HS-27A (cell line): ENCODE data around the gene UROD.
"Not testable (repeated sequence)": the region's sequence is repeated elsewhere in the genome, so short reads cannot be mapped to it uniquely, and the experiment has no call there.

ENCODE experiments used
- DNase-seq: peaks from one replicate; pipeline ENCODE4 v3.0.0-alpha.2; 2012; ENCODE audit warnings: low read depth, missing footprints

The UROD gene

GRCh38 chr1:45011837-45012638, at the start of gene UROD:
TSS of gene UROD (plus strand) at chr1:45012254. CDS start at chr1:45012266, 12 bp downstream.
- peak; percentile 92 for DNase-seq

DNA sequence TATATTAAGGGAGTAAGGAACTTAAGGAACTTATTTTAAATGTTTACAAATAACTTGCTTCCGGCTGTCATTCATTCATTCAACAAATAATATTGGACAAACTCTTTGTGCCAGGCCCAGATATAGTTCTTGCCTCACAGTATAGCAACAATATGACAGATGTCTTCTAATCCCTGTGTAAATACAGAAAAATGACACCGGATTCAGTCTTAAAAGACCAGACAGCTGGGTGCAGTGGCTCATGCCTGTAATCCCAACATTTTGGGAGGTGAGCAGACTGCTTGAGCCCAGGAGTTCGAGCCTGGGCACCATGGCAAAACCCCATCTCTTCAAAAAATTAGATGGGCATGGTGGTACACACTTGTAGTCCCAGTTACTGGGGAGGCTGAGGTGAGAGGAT, 49.3 kb upstream of the UROD start:
- no peak for DNase-seq

DNA sequence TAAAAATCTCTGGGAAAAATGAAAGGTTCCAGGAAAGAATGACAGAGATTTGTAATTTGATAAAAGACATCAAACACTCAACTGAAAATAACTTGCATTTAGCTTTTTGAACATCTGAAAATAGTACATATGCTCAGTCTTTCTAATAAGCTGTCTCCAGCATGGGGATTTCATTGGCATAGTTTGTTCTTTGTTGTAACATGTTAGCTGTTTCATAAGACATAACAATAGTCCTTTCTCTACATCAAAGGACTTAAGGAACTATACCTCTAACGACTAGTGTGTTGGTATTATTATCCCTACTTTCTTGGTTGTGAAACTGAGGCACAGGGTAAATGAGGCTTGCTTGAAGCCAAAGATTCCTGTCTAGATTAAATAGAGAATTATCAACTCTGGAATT, 47.7 kb upstream of the UROD start:
- no peak for DNase-seq

GRCh38 chr1:44970317-44970716, 41.7 kb upstream of the UROD start:
- DNase-seq: peak; percentile 80

GRCh38 chr1:44973645-44974044, 38.4 kb upstream of the UROD start:
- no peak for DNase-seq

DNA sequence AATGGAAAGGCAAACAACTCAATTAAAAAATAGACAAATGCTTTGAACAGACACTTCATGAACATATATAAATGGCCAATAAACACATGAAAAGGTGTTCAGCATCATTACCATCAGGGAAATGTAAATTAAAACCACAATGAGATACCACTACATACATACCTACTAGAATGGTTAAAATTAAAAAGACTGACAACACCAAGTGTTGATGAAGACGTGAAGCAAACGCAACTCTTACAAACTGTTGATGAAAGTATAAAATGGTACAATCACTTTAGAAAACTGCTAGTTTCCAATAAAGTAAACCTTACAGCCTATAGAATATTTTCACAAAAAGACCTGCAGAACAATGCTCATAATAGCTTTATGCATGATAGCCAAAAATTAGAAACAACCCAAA, 35.8 kb upstream of the UROD start:
- DNase-seq: no peak

- DNase-seq: not testable (repeated sequence)
Observed at GRCh38 chr1:44977372-44977771, 34.7 kb upstream of the UROD start.

- no peak for DNase-seq
Observed at GRCh38 chr1:44985747-44986359, 26.2 kb upstream of the UROD start.

GRCh38 chr1:44988531-44989156, 23.4 kb upstream of the UROD start:
- no peak for DNase-seq

- no peak for DNase-seq
Observed at GRCh38 chr1:44994309-44994898, 17.6 kb upstream of the UROD start.

DNA sequence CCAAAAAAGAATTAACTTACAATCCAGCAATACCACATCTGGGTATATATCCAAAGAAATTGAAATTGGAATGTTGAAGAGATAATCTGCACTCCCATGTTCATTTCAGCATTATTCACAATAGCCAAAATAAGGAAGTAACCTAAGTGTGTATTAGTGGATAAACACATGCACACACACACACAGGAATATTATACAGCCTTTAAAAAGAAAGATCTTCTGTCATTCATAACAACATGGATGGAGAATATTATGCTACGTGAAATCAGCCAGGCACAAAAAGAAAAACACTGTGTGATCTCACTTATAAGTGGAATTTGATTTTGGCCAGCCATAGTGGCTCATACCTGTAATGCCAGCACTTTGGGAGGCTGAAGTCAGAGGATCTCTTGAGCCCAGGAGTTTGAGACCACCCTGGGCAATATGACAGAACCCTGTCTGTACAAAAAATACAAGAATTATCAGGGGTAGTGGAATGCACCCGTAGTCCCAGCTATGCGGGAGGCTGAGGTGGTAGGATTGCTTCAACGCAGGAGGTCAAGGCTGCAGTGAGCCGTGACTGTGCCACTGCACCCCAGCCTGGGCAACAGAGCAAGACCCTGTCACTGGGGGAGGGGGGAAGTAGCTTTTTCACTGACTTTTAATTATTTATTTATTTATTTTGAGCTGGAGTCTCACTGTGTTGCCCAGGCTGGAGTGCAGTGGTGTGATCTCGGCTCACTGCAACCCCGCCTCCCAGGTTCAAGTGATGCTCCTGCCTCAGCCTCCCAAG, 16.4 kb upstream of the UROD start:
- DNase-seq: no peak

GRCh38 chr1:44999232-44999631, 12.8 kb upstream of the UROD start:
- DNase-seq: no peak

DNA sequence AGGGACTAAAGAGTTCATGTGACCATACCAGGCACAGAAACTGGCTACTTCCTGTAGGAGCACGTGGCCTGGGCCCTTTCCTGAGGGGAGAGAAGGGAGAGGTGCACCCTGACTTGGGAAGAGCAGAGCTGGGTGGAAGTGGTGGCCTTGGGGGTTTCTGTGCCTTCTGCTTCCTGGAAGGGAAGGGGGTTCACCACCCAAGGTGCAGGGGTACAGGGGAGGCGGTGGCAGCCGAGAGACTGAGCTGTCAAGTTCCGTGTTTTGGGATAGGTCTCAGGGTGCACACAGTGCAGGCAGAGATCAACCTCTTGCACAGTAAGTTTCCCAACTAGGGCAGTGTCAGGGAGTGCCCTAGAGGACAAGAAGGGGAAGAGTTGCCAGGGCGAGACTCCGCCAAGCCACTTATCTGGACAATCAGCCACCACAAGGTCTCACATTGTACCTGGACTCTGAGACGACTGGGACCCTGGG, 11.0 kb upstream of the UROD start:
- no peak for DNase-seq

- DNase-seq: not testable (repeated sequence)
Observed at GRCh38 chr1:45001576-45001975, 10.5 kb upstream of the UROD start.

DNA sequence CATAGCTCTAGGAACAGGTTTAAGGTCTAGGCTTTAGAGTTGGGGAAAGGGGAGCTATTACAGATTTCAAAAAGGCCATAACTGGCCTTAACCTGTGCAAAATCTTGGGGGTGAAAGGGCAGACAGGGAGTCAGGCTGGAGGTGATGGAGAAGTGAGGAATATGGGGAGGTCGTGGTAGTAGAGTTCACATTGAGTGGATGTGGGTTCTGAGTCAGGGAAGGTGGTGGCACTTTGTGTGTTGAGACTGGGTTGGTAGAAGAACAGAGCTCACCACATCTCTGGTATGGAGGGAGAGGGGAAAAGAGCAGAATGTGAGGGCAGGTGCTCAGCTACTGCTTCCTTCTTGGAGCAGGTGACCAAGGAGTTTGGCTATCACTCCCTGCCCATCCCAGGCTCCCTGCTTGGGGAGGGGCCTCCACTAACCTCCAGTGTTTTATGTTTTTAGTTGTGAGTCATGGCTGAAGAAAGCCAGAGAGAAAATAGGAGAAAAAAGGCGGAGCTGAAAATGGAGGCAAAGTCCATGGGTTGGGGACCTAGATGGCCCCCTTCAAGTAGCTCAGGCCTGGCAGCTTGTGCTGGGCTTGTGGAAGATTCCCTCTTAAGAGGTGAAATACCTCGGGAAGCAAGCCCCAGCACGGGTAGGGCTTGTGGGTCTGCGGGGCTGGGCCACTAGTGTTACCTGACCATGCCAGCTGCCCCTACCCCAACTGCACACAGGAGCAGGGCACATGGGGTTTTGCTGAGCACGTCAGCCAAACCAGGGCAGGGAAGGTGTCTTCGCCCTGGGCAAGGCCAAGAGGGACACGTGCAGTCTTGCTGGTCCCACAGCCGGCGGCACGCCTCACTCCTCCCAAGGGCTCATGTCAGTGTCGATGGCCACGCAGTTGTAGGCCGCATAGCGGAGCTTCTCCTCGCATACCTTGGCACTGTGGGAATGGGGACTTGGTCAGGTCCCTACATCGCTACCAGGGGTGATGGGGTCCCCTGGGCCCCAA, 9.1 kb upstream of the UROD start:
- DNase-seq: no peak

DNA sequence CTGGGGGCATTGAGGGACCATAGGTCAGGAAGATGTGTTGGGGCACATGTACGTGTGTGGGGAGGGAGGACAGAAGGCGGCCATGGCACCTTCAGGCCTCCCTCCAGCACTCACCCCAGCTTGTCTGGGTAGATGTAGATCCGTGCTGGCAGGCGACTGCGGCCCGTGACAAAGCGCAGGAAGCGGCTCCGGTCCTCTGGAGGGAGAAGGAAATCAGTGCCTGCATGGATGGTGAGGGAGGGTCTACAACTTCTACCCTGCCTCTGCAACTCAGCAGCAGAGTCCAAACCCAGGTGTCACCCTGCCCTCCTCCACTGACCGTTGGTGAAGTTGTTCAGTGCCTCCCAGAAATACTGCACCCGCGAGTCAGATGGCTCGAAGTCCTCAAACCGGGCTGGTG, 8.3 kb upstream of the UROD start:
- no peak for DNase-seq

DNA sequence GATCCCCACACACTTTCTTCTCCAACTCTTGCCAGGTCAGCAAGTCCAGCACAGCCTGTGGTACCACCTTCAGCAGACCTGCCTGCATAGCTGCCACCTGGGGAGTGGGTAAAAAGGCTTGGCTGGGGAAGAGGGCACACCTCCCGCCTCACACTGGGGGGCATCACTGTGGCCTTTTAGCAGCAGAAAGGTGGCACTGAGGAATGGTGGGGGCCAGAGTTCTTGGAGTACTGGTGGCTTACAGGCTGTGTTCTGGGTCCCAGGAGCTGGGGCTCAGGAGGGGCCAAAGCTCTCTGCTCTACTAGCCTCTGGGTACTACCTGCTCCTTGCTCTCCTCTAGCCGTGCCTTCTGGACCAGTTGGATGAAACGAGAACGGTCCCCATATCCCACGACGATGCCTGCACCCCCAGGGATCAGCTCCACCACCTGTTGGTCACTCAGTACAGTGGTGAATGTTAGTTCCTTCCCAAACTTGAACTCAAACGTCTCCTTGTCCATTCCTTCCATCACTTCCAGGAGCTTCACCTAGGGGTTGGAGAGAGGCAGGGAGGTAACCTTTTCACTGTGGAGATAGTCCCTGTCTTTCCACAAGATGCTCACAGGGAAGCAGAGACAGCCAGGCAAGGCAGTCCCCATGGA, 7.7 kb upstream of the UROD start:
- no peak for DNase-seq

GRCh38 chr1:45005761-45006160, 6.3 kb upstream of the UROD start:
- DNase-seq: no peak

- DNase-seq: no peak
Observed at GRCh38 chr1:45007311-45007710, 4.7 kb upstream of the UROD start.

- DNase-seq: no peak
Observed at GRCh38 chr1:45008076-45008475, 4.0 kb upstream of the UROD start.
